Colon (tissue), 2 donors: Measurements from ENCODE around the gene WHRN.

Experiments used
- FAIRE-seq: peaks from 2 replicates; lab custom pipeline; 2012; peaks lifted over from hg19 to GRCh38; lab: Jason Lieb, UNC
- donor health status: control.
- donor health status: control.

WHRN gene

DNA sequence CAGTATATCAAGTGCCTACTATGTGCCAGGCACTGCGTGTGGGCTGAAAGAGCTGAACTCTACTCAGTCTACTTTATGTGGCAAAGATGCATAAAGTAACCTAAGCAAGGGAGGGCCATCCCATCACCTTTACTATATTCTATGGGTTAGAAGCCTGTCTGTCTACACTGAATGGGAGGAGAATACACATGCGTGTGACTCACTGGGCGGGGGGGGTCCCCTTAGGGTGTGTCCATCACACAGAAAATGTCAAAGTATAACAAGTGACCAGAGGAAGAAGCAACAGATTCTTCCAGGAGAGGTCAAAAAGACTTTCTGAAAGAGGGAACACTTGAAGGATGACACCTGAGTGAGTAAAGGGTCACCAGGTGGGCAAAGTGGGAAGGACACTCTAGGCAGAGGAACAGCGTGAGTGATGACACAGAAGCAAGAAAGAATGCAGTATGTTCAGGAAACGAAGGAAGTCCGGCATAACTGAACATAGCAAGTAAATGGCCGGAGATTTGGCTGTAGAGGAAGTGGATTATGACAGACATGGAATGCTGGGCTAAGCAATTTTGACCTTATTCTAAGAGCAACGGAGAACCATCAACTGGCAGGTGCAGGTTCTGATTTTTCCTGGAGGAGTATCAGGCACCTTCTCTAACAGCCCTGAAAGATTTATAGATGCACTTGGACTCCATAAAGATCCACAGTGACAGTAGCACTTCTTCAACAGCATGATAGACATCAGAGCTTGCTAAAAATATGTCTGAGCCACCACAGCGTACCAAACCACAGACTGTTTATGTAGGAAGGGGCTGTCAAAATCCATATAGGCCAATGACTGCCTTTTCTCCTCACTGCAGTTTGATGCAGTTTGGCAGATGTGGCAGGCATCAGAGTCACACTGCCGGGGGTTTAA lies 8.0 kb upstream of the WHRN start:
- no peak for FAIRE-seq

DNA sequence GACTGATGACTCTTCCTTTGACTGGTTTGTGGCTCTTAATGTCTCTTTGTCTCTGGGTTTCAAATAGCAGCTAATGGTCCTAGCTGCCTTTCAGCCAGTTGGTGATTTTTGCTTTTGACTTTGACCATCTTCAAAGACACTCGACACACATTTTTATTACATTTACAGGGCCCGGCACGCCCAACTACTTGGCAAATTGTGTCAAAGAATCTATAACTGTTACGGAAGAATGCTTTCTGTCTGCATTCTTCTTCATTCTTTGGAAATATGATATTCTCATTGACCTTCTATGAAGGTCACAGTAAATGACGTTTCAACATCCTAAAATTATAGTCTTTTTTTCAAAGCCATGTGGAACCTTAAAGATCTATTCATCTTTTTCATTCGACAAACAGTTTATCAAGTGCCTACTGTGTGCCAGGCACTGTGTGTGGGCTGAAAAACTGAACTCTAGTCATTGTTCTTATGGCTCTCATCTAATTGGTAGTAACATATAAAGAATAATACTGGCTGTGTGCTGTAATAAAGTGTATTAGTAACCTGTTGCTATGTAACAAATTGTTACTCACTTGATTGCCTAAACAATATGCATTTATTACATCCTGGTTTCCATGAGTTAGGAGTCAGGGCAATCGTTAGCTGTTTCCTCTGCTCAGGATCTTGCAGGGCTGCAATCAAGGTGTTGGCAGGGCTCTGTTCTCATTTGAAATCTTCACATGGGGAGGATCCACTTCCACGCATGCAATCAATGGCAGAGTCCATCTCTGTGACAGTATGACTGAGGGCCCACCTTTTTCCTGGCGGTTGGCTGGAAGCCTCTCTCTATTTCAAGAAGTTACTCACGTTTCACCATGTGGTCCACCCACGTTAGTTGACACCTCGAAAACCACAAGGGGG lies 7.0 kb upstream of the WHRN start:
- FAIRE-seq: no peak

DNA sequence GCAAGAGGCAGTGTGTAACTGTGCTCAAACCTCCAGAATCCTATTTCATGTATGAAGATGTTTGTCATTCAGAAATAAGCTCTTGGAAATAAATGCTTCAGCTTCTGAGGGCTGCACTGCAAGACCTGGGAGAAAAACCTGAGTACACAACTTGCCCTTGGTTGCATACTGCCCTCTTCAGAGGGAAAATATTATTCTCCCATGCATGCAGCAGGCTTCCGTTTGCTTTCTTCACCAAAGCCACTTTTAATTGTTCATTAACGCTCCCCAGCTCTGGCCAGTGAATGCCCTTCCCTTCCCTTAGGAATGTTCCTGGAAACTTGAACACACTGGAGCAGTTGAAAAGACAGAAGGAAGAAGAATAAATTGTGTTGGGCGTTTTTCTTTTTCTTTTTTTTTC lies 2.5 kb upstream of the WHRN start:
- FAIRE-seq: no peak

DNA sequence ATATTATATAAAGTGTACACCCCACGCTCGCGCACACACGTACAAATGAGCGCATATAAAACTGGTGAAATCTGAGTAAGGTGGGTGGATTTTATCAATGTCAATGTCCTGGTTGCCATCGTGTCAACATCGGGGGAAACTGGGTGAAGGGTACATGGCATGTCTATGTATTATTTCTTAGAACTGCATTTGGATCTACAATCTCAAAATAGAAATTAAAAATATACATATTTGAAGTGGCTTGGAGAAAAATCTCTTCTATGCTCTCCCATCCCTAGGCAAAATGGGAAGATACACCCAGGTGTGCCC lies 763 bp upstream of the WHRN start:
- FAIRE-seq: no peak

DNA sequence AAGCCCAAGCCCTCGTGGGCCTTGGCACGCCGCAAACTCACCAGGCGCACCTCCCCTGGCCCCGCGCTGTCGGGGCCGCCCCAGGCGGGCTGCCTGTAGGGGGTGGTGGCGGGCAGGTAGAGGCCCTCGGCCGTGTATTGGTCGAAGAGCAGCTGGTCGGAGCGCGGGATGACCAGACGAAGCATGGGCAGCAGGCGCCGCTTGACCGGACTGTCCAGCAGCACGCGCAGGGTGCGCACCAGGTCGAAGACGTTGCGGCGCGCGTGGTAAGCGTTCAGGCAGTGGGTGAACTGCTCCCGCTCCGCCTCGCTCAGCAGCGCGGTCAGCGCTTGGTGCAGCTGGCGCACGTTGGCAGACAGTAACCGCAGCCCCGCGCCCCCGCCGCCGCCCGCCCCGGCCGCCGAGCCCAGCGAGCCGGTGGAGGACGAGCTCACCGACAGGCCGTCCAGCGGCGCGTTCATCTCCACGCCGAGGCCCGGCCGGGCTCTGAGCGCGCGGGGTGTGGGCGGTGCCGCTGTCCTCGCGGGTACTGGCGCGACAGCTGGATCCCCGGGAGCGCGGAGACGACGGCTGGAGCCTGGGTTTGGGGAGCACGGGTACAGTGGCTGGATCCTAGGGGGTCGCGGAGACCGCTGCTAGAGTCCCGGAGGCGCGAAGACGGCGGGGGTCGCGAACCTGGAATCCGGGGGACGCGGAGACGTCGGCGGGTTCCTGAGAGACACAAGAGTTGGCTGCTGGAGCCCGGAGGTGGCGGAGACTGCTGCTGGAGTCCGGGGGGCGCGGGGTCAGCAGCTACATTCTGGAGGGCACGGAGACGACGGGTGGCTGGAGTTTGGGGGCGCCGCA lies 709 bp downstream of the WHRN start:
- FAIRE-seq: no peak

DNA sequence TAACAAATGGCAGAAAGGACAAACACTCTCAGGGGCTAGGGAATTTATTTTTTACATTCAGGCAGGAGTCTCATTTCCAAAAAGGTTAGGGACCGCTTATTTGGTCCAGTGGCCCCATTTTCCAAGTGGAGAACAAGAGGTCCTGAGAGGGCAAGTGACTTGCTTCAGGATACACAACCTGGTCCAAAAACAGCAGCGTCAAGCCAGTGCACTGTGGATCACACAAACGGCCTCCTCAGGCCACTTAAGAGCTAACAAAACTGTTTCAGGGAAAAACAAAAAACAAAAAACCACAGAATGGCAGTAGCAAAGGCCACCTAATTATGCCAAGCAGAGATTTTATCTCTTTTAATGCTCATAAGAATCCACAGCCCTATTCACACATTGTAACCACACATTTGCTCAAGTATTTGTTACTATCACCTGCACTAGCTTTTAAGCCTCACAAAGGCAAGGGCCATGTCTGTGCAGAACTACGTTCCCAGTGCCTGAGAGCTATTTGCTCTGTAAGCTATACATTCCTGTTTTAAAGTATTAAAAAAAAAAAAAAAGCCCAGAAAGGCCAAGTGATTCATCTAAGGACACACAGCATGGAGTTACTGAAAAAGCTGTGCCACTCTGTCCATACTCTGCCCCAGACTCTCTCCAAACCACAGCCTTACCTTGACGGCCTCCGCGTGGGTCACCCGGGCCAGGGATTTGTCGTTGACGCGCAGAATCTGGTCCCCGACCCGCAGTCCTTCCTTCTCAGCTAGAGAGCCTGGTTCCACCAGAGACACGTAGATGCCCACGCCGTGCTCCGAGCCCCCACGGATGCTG lies 1.5 kb downstream of the WHRN start:
- no peak for FAIRE-seq

DNA sequence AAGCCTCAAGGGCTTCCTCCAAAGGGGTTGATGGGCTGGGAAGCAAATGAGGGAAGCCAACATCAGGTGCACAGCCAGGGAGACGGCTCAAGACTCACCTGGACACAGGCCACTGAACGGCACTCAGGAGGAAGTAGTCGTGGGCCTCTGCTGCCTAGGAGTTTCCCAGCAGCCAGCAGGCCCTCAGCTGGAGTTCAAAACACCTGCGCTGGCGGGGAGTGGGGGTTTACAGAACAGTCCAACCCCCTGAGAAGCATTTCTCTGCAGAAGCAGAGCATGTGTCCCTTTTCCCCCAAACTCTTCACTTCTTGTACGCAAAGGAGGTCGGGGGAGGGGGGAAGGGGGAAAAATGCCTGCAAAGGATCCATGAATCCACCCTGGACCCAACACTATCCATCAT lies 2.3 kb downstream of the WHRN start:
- FAIRE-seq: no peak

DNA sequence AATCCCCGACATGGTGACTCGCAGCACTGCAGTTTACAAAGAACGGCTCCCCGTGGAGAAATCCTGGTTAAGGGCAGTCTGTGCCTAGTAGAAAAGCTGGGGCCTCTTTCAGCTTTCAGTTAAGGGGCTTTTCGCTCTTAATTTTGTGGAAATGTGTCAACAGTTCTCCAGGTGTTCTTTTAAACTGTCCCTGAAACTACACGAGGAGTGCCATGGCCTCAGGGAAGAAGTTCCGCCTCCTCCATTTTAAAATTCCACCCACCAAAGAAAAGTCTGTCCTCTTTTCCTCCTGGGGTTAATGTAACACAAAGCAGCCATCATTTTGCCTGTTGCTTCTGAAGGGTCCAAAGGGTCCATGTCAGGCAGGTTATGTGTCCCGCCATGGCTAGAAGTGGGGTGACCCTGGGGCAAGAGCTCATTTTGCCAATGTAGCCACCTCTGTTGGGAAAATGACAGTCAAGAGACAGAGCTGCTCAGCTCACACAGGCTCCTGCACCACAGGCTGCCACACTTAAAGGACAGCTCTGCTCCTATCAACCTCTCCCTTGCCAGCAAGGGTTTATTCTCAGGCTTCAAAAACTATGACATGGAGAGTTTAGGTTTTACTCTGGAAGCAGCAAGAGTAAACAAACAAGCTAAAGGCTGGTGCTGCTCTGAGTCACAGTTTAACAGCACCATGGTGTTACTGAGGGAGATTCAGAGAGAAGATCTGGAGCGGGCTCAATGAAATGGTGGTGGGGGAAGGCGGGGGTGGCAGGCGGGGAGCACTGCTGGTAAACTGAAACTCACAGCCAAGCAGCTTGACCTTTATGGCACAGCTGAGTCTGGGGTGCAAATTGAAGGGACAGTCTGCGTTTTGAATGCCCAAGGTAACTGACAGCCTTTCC lies 3.2 kb downstream of the WHRN start:
- no peak for FAIRE-seq

DNA sequence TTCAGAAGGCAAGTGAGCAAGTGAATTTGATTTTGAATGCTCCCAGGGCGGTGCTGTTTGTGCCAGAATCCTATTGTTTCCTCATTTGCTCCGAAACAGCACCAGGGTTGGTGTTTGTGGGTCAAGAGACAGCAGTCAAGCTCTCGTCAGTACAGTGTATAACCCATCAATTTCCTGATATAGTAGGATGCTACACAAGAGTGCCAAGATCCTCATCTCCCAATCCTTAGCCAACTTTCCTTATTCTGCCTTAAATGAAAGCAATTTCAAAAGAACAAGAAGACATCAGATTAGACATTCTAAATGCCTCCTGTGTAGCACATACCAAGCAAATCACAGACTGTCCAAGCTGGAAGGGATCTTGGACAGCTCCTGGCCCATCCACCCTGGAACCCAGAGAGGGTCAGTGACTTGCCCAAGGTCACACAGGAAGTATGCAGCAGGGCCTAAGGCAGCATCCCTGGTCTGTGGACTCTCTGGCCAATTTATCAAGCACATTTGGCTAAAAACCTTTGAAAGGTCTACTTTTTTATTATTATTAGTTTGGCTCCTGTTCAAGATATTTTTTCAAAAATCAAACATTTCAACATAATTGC lies 4.5 kb downstream of the WHRN start:
- no peak for FAIRE-seq

DNA sequence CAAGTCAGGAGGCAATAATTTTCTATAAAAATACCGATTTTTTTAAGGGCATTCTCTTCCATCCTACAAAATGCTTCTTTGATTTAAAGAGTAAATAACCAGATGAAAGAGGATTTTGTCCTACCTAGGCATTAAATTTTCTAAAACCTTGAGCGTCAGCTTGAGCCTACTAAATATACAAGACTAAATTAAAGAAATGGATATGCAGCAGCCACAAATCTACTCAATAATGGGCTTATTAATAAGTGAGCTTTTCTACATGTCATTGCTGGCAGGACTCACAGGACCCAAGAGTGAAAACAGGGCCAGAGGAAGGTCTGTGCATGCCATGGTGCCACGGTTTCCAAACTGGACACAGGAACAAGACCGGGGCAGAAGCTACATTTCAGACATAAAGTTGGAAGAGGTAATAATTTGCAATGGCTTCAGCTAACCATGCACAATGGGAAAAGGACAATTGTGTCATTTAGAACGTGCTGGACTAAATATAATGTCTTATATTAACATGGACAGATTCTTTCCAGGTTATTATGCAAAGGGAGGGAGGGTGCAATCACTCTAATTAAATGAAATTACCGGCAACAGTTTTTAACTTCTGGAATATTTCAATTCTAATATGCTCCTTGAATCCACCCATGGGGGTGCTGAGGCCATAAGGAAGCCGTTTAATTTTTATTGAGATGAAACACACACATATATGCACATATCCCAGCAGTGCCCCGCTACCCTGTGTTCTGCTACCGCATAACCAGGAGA lies 5.2 kb downstream of the WHRN start:
- FAIRE-seq: no peak

DNA sequence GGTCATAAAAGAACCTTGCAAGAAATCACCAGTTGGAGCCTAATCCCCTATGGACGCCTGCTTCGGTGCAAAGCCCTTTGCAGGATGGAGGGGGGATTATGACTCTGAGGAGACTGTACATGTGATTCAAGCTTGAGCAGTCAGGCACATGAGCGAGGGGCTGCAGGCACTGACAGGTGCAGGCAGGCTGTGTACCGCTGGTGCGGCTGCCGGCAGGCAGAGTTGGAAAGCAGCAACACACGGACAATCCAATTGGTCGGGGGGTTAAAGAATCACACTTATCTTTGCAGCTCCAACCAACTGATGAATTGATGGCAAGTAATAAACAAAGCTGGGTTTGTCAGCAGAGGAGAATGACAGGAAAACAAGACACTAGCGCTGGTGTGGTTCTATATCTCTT lies 5.7 kb downstream of the WHRN start:
- FAIRE-seq: no peak

DNA sequence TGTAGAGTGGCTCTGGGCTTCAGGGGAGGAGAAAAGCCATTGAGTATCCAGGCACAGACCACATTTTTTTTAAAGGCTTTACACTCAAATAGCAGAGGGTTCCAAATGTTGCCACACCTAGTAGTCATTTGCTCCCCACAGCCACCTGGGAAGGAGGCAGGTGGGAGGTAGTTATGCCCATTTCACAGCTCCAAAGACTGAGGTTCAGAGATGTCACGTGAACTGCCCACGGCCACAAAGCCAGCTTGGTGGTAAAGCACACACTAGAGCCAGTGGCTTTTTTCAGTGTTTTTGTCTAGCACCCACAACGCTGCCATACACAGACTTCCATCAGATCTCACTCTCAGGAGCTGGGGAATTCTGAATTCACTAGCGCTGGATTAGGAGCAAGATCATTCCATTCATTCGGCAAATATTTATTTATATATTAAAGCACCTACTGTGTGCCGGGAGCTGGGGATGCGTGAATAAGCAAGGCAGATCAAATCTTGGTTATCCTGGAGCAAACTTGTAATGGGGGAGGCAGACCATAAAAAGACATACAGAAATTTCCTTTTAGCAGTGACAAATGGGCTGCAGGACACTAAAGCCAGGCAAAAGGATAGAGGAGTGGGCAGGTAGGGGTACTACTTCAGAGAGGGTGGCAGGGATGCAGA lies 7.4 kb downstream of the WHRN start:
- FAIRE-seq: no peak

DNA sequence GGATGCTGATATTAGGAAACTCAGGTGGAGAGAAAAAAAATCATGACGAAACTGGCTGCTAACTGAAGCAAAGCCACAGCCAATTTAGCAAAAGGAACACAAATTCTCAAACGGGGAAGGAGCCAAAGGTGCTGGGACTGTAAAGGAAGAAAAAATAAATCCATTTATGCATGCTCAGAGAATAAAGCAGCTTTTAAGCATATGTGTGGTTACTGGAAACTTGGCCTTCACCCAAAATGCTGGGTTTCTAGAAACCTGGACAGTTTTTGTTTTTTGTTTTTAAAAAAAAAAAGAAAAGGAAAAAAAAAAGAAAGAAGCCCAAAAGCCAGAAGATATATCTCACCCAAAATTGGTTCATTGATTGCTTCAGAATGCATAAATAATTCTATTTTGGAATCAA lies 8.0 kb downstream of the WHRN start:
- FAIRE-seq: no peak

DNA sequence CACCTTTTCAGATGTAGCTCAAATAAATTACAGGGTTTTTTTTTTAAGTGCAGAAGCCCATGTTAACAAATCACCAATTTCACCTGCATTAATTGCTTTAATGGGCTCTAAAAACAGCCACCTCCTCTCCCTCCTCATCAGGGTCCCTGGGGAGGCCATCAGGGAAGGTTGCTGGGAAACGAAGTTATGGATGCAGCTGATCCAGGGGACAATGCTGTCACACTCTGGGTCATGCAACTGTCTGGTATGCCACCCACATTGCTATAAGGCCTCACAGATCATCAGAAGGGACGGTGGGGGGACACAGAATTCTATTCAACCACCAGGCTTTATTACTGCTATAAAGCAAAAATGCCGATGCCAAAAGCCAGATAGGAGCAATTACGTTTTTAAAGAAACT lies 9.3 kb downstream of the WHRN start:
- no peak for FAIRE-seq

DNA sequence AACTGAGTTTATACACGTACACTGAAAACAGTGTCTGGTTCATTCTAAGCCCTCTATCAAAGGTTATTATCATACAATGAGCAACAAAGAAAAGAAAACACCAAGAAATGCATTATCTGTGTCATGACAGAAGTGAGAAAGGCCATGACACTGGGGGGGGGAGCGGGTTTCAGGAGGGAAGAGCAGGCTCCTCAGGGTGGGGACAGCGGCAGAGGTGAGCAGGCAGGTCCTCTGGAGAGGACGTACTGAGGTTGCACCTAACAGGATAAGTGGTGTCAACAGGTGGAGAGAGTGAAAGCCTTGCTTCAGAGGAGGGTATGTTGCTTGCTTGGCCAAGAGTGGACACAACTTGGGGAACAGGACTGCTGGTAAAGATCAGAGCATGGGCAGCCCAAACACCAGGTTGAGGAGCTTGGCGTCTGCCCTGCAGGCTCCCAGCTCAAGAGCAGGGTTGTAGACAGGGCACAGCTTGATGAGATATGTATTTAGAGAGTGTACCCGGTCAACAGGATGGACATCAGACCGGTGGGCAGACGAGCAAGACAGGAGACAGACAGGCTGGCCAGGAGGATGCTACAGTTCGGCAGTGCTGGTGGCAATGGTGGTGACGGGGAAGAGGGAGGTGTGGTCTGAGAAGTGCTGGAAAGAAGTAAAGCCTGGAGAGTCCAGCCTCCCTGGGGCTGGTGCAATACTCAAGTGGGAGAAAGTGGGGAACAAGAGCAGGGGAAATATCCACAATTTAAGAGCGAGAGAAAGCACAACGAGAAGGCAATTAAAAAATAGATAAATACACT lies 10.3 kb downstream of the WHRN start:
- no peak for FAIRE-seq

DNA sequence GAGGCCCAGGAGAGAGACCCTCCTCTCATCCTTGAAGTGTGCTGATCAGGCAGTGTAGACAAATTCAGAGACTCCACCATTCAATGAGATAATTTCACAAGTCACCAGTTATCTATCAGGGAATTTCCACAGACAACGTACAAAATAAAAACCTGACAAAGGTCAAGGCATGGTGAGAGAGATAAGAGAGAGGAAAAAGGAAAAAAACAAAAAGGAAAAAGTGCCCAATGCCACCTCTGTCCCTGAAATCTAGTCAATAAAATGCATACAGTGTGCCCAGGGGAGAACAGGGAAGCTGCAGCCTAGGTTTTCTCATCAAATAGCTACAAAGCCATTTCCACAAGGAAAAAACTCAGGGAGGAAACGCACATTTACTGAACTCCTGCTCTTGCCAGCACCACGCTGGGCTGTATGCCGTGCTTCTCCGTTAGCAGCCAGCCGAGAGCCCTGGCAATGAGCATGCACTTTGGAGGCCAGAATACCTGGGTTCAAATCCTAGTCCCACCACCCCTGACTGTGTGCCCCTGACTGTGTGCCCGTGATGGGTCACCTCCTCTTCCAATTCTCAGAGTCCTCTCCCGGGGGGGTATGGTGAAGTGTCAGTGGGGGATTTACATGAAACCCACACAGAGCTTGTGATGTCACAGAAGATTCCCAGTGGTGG lies 11.6 kb downstream of the WHRN start:
- FAIRE-seq: no peak

DNA sequence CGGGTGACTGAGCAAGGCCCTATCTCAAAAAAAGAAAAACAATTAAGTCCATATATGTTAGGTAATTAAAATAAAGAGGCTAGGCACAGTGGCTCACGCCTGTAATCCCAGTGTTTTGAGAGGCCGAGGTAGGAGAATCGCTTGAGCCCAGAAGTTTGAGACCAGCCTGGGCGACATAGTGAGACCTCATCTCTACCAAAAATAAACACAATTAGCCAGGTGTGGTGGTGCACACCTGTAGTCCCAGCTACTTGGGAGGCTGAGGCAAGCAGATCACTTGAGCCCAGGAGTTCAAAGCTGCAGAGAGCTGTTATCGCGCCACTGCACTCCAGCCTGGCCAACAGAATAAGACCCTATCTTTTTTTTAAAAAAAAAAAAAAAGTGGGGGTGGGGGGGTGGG lies 12.3 kb downstream of the WHRN start:
- FAIRE-seq: no peak
